ENCODE results near the gene KRTAP2-4. TPM values are rescaled to one million over a fixed set of nuclear protein-coding genes. Genes with fewer than 3 reads are reported as not detected.
"Not testable (repeated sequence)": the region's sequence is repeated elsewhere in the genome, so short reads cannot be mapped to it uniquely, and the experiment has no call there.

The KRTAP2-4 gene
- total RNA-seq, 1 donor from 2014 or later: not detected

- no peaks in the 10 kb centered on the region for H3K36me3 ChIP-seq
- no peaks in the 10 kb centered on the region for H3K4me1 ChIP-seq
- DNase-seq (ENCODE audit: extremely low spot score in 2 of 2): no peak
- no peak overlapping the region for H3K4me3 ChIP-seq
- H3K27ac ChIP-seq: no peak overlapping the region
- H3K27me3 ChIP-seq: no peaks in the 10 kb centered on the region
- intact Hi-C loops (cut with DNase I): no loop called here
- TF ChIP-seq POLR2AphosphoS5 (IDR thresholded peaks at IDR 0.05; ENCODE audit: insufficient read depth in 1 of 2, low read depth in 1 of 2): no peak
- TF ChIP-seq POLR2A (IDR thresholded peaks at IDR 0.05): no peak
- TF ChIP-seq CTCF (IDR thresholded peaks at IDR 0.05): no peak
- no peaks in the 10 kb centered on the region for H3K9me3 ChIP-seq
Measured at GRCh38 chr17:41071606-41072360, 6.1 kb upstream of the KRTAP2-4 start.

- DNase-seq (ENCODE audit: extremely low spot score in 2 of 2): no peak
- TF ChIP-seq POLR2A (IDR thresholded peaks at IDR 0.05): no peak
- Histone ChIP-seq H3K27ac (no peak overlapping the region), H3K36me3 (no peaks in the 10 kb centered on the region), H3K27me3 (no peaks in the 10 kb centered on the region), H3K9me3 (no peaks in the 10 kb centered on the region), H3K4me3 (no peak overlapping the region), H3K4me1 (no peaks in the 10 kb centered on the region)
- intact Hi-C loops (cut with DNase I): no loop called here
Measured at GRCh38 chr17:41069031-41069430, 3.4 kb upstream of the KRTAP2-4 start.

GRCh38 chr17:41067281-41067680 lies 1.6 kb upstream of the KRTAP2-4 start:
- H3K27ac ChIP-seq: no peak overlapping the region
- no peak for TF ChIP-seq POLR2AphosphoS5 (IDR thresholded peaks at IDR 0.05; ENCODE audit: insufficient read depth in 1 of 2, low read depth in 1 of 2)
- TF ChIP-seq CTCF (IDR thresholded peaks at IDR 0.05): no peak
- TF ChIP-seq POLR2A (IDR thresholded peaks at IDR 0.05): no peak
- H3K36me3 ChIP-seq: no peaks in the 10 kb centered on the region
- no peaks in the 10 kb centered on the region for H3K9me3 ChIP-seq
- H3K4me3 ChIP-seq: no peak overlapping the region
- H3K4me1 ChIP-seq: peaks cover 5% of the 10 kb centered on the region
- DNase-seq (ENCODE audit: extremely low spot score in 2 of 2): no peak
- no peaks in the 10 kb centered on the region for H3K27me3 ChIP-seq
- intact Hi-C loops (cut with DNase I): no loop called here

GRCh38 chr17:41065016-41065689 lies 526 bp downstream of the KRTAP2-4 start:
- H3K4me1 ChIP-seq: peaks cover 22% of the 10 kb centered on the region
- H3K27me3 ChIP-seq; DNase-seq (ENCODE audit: extremely low spot score in 2 of 2); intact Hi-C loops (cut with DNase I); H3K9me3 ChIP-seq; H3K27ac ChIP-seq; H3K4me3 ChIP-seq; H3K36me3 ChIP-seq: not testable (repeated sequence)

GRCh38 chr17:41064301-41064700 lies 1.4 kb downstream of the KRTAP2-4 start:
- Histone ChIP-seq H3K27ac (no peak overlapping the region), H3K4me1 (peaks cover 22% of the 10 kb centered on the region), H3K36me3 (no peaks in the 10 kb centered on the region), H3K4me3 (no peak overlapping the region), H3K27me3 (no peaks in the 10 kb centered on the region), H3K9me3 (no peaks in the 10 kb centered on the region)
- intact Hi-C loops (cut with DNase I): no loop called here
- no peak for DNase-seq (ENCODE audit: extremely low spot score in 2 of 2)
- TF ChIP-seq CTCF (IDR thresholded peaks at IDR 0.05) (no peak), POLR2AphosphoS5 (IDR thresholded peaks at IDR 0.05; ENCODE audit: insufficient read depth in 1 of 2, low read depth in 1 of 2) (no peak), POLR2A (IDR thresholded peaks at IDR 0.05) (no peak)

- H3K36me3 ChIP-seq: no peaks in the 10 kb centered on the region
- H3K9me3 ChIP-seq: no peaks in the 10 kb centered on the region
- intact Hi-C loops (cut with DNase I): no loop called here
- TF ChIP-seq POLR2A (IDR thresholded peaks at IDR 0.05) (no peak), CTCF (IDR thresholded peaks at IDR 0.05) (no peak), POLR2AphosphoS5 (IDR thresholded peaks at IDR 0.05; ENCODE audit: insufficient read depth in 1 of 2, low read depth in 1 of 2) (no peak)
- peaks cover 22% of the 10 kb centered on the region for H3K4me1 ChIP-seq
- no peaks in the 10 kb centered on the region for H3K27me3 ChIP-seq
- no peak overlapping the region for H3K4me3 ChIP-seq
- H3K27ac ChIP-seq: peak overlapping the region; percentile 2
- DNase-seq (ENCODE audit: extremely low spot score in 2 of 2): no peak
Measured at GRCh38 chr17:41063449-41063848, 2.2 kb downstream of the KRTAP2-4 start.

Measured in vagina (tissue), 2 donors.